Ascending aorta (tissue), 2 donors: ENCODE measurements around the gene OR52J3. TPM values are rescaled to one million over a fixed set of nuclear protein-coding genes. Genes with fewer than 3 reads are reported as not detected.

ENCODE experiments used
- DNase-seq, 2 donors: peaks; one replicate each; pipeline ENCODE4 v3.0.0-alpha.2; 2019; ENCODE audit warnings: low spot score in 2 of 2
- H3K27ac ChIP-seq, 2 donors: fragments of 200-600 bp; sonication (generic); one replicate each; pipeline ENCODE4 v1.5.1; 2016 to 2017; ENCODE audit warnings: mild to moderate bottlenecking in 1 of 2
- H3K27me3 ChIP-seq: fragments of 200-600 bp; sonication (generic); one replicate; pipeline ENCODE4 v1.5.1; 2017
- H3K36me3 ChIP-seq, 2 donors: fragments of 200-600 bp; sonication (generic); one replicate each; pipeline ENCODE4 v1.5.1; 2016
- H3K4me1 ChIP-seq, 2 donors: fragments of 200-600 bp; sonication (generic); one replicate each; pipeline ENCODE4 v1.5.1; 2016 to 2017; ENCODE audit warnings: mild to moderate bottlenecking in 1 of 2
- H3K4me3 ChIP-seq, 2 donors: fragments of 200-600 bp; sonication (generic); one replicate each; pipeline ENCODE4 v1.5.1; 2016 to 2017; ENCODE audit warnings: mild to moderate bottlenecking in 1 of 2
- H3K9me3 ChIP-seq, 2 donors: fragments of 200-600 bp; sonication (generic); one replicate each; pipeline ENCODE4 v1.5.1; 2016
- intact Hi-C: fragments of 100-400 bp; cut with DNase I; formaldehyde crosslinking; loops from one replicate; pipeline ENCODE4 v1.15.1; 2023
- total RNA-seq: library from RNA; depleted of rRNA; stranded (reverse); fragments of >200 nt; gene quantifications from one replicate; pipeline ENCODE4 v1.1.0, GENCODE V29; 2016
- TF ChIP-seq, protein P1 (sequence below), 3 experiments: fragments of 200-600 bp in 2 of 3; fragments of 450-650 bp in 1 of 3; sonication (generic) in 2 of 3; IDR thresholded peaks; one replicate each; pipeline ENCODE4 v1.5.1; 2016 to 2019; ENCODE audit warnings: antibody characterized with exemption in 3 of 3, mild to moderate bottlenecking in 1 of 3, moderate library complexity in 1 of 3

The OR52J3 gene
- total RNA-seq, 1 donor from 2014 or later, result not detected

DNA sequence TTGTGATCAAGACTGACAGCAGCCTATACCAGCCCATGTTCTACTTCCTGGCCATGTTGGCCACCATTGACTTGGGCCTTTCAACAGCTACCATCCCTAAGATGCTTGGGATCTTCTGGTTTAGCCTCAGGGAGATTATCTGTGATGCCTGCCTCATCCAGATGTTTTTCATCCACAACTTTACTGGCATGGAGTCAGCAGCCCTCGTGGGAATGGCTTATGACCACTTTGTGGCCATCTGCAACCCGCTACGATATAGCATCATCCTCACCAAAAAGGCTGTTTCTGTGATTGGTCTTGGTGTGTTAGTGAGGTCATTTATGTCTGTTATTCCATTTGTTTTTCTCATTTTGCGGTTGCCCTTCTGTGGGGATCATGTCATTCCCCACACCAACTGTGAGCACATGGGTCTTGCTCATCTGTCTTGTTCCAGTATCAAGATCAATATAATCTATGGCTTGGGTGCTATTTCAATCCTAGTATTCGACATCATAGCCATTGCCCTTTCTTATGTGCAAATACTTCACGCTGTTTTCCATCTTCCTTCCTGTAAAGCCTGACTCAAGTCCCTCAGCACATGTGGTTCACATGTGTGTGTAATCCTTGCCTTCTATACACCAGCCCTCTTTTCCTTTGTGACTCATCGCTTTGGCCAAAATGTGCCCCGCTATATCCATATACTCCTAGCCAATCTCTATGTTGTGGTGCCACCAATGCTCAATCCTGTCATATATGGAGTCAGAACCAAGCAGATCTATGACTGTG is 46.7 kb downstream of the OR52J3 start:
- Histone ChIP-seq H3K4me3 (no peak overlapping the region), H3K4me1 (no peaks in the 10 kb centered on the region), H3K27ac (no peak overlapping the region), H3K27me3 (no peaks in the 10 kb centered on the region), H3K36me3 (no peaks in the 10 kb centered on the region), H3K9me3 (no peaks in the 10 kb centered on the region)
- TF ChIP-seq, protein P1, sequence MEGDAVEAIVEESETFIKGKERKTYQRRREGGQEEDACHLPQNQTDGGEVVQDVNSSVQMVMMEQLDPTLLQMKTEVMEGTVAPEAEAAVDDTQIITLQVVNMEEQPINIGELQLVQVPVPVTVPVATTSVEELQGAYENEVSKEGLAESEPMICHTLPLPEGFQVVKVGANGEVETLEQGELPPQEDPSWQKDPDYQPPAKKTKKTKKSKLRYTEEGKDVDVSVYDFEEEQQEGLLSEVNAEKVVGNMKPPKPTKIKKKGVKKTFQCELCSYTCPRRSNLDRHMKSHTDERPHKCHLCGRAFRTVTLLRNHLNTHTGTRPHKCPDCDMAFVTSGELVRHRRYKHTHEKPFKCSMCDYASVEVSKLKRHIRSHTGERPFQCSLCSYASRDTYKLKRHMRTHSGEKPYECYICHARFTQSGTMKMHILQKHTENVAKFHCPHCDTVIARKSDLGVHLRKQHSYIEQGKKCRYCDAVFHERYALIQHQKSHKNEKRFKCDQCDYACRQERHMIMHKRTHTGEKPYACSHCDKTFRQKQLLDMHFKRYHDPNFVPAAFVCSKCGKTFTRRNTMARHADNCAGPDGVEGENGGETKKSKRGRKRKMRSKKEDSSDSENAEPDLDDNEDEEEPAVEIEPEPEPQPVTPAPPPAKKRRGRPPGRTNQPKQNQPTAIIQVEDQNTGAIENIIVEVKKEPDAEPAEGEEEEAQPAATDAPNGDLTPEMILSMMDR (IDR thresholded peaks at IDR 0.05), result no peak
- no peak for DNase-seq
- intact Hi-C loops, result no loop called here

DNA sequence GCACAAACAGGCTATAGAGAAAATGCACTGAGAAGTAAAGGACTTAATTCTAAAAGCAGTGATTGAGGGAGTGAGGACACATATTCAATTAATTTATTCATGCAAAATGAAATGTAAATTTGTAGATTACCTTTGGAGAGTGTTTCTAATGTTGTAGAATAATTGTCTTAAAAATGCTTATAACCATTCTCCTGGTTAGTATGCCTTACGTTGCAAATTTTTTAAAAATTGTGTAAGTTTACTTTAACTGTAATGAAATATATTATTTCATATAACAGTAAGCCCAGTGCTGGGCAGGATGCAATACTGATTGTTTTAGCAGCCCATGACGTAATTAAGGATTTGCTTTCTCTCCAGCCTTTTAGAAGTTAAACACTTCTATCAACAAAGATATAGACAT is 49.7 kb downstream of the OR52J3 start:
- H3K27ac ChIP-seq, result no peak overlapping the region
- TF ChIP-seq, protein P1 (IDR thresholded peaks at IDR 0.05), result no peak
- H3K4me1 ChIP-seq, result no peaks in the 10 kb centered on the region
- H3K4me3 ChIP-seq, result no peak overlapping the region
- no peaks in the 10 kb centered on the region for H3K9me3 ChIP-seq
- intact Hi-C loops, result no loop called here
- DNase-seq, result no peak
- no peaks in the 10 kb centered on the region for H3K36me3 ChIP-seq
- H3K27me3 ChIP-seq, result no peaks in the 10 kb centered on the region

Other genes with a start within 250 kb of the OR52J3 start
- gene OR52R1, start 242.1 kb upstream of the OR52J3 start, total RNA-seq, result not detected
- not detected for gene OR51F2, start 225.2 kb upstream of the OR52J3 start, total RNA-seq
- gene OR51S1, start 197.3 kb upstream of the OR52J3 start, total RNA-seq, result not detected
- gene OR51T1, start 164.6 kb upstream of the OR52J3 start, total RNA-seq, result not detected
- not detected for gene OR51A7, start 142.7 kb upstream of the OR52J3 start, total RNA-seq
- gene OR51G2, start 127.2 kb upstream of the OR52J3 start, total RNA-seq, result not detected
- gene OR51G1, start 122.2 kb upstream of the OR52J3 start, total RNA-seq, result not detected
- gene OR51A4, start 98.9 kb upstream of the OR52J3 start, total RNA-seq, result not detected
- not detected for gene OR51A2, start 90.8 kb upstream of the OR52J3 start, total RNA-seq
- not detected for gene OR51L1, start 51.7 kb upstream of the OR52J3 start, total RNA-seq
- gene OR52E2, start 13.1 kb downstream of the OR52J3 start, total RNA-seq, result not detected
- not detected for gene OR52E1, start 23.0 kb downstream of the OR52J3 start, total RNA-seq
- not detected for gene OR52A5, start 91.8 kb downstream of the OR52J3 start, total RNA-seq
- not detected for gene OR52A1, start 108.2 kb downstream of the OR52J3 start, total RNA-seq
- not detected for gene OR51V1, start 154.2 kb downstream of the OR52J3 start, total RNA-seq
- gene HBB, start 180.5 kb downstream of the OR52J3 start, total RNA-seq, result 1,146 TPM
- not detected for gene HBD, start 188.0 kb downstream of the OR52J3 start, total RNA-seq
- gene HBG1, start 203.3 kb downstream of the OR52J3 start, total RNA-seq, result not detected
- gene HBG2, start 208.3 kb downstream of the OR52J3 start, total RNA-seq, result not detected
- not detected for gene HBE1, start 223.4 kb downstream of the OR52J3 start, total RNA-seq